Measurements from ENCODE around the gene EXOC3L4. TPM values are rescaled to one million over a fixed set of nuclear protein-coding genes. Genes with fewer than 3 reads are reported as not detected.

The EXOC3L4 gene
- total RNA-seq, 1 donor from 2014 or later, result not detected

DNA sequence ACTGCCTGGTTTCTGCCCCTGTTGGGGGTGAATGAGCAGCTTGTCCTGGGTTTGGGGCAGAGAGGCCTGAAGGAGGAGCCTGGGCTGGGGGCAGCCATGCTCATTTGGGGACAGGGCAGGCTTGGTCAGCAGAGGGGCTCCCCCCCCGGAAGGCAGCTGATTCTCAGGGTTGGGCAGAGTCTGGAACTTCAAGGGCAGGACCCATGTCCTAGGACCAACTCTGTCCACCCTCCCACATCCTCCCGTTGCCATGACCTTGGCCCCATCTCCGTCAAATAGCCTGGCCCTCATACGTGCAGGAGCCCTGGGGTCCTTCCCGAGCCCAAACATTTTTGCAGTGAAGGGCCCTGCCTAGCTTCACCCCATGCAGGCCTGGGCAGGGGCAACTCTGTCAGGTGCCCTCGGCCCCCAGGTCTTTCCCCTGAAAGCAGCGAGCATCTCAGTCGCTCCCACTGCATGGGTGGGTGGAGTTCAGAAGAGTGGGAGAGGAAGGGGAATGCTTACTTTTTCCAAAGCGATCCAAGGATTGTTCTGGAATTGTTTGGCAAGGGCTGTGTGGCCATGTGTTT lies 61.4 kb downstream of the EXOC3L4 start:
- H3K27me3 Mint-ChIP-seq (ENCODE audit: low read depth, unreplicated experiment), result peaks cover 41% of the 10 kb centered on the region
- H3K4me3 Mint-ChIP-seq (ENCODE audit: unreplicated experiment), result no peak overlapping the region
- DNase-seq (ENCODE audit: low read depth) (no peak), FAIRE-seq (no peak)
- no peak overlapping the region for H3K27ac Mint-ChIP-seq (ENCODE audit: unreplicated experiment)
- Histone ChIP-seq H4K20me1 (ENCODE audit: insufficient read depth, low read length) (no peaks in the 10 kb centered on the region), H3K9me3 (ENCODE audit: insufficient read depth, low read depth, low read length) (no peaks in the 10 kb centered on the region), H3K27me3 (ENCODE audit: insufficient read depth, low read length) (peaks cover 29% of the 10 kb centered on the region), H3K36me3 (ENCODE audit: insufficient read depth, low read length) (no peaks in the 10 kb centered on the region), H2AFZ (ENCODE audit: low read depth, low read length) (no peak overlapping the region), H3K27ac (ENCODE audit: low read depth, low read length) (no peak overlapping the region), H3K4me2 (ENCODE audit: low read length) (no peak overlapping the region), H3K9ac (ENCODE audit: low read length) (no peak overlapping the region), H3K4me1 (ENCODE audit: insufficient read depth, low read length) (no peaks in the 10 kb centered on the region), H3K79me2 (ENCODE audit: insufficient read depth, low read length) (no peaks in the 10 kb centered on the region), H3K4me3 (ENCODE audit: insufficient read depth, low read depth, low read length) (no peak overlapping the region)
- H3K36me3 Mint-ChIP-seq (ENCODE audit: low read depth, unreplicated experiment), result no peaks in the 10 kb centered on the region
- TF ChIP-seq EZH2 (IDR thresholded peaks at IDR 0.05; ENCODE audit: insufficient read depth, low read length) (no peak), CTCF (IDR thresholded peaks at IDR 0.05; ENCODE audit: insufficient read depth, low read depth, low read length) (no peak)
- peaks cover 2% of the 10 kb centered on the region for H3K4me1 Mint-ChIP-seq (ENCODE audit: low read depth, unreplicated experiment)
- H3K9me3 Mint-ChIP-seq (ENCODE audit: unreplicated experiment), result peaks cover 2% of the 10 kb centered on the region

DNA sequence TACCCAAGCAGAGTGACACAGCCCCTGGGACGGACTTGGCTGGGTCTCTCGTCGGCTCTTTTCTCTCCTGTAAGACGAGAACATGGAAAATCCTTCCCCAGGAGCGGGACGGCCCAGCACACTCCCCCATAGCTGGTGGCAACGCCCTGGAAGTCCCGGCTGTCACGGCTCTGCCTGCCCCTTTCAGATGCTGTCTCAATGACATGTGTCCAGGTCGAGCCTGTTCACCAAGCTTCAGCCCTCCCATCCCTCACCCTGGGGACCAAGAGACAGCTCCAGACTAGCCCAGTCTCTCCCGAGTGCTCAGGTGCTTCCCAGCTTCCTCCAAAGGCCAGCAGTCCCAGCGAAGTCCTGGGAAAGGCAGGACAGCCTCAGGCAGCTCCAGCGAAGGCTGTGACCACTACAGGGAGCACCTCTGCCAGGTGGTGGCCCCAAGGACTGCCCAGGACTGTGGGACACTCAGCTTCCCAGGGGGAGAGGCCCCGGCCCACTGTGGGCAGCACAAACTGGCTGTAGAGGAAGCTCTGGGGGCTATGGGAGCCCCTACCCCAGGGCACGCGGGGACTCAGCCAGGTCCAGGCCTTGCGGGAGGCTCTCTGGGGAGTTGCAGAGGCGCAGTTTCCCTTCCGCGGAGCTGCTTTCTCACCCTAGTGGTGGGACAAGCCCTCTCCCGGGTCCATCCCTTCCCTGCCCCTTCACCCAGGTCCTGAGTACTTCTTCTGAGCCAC lies 62.3 kb downstream of the EXOC3L4 start:
- Histone ChIP-seq H3K36me3 (ENCODE audit: insufficient read depth, low read length) (no peaks in the 10 kb centered on the region), H2AFZ (ENCODE audit: low read depth, low read length) (no peak overlapping the region), H3K4me2 (ENCODE audit: low read length) (no peak overlapping the region), H3K4me1 (ENCODE audit: insufficient read depth, low read length) (no peaks in the 10 kb centered on the region), H3K27me3 (ENCODE audit: insufficient read depth, low read length) (peaks cover 24% of the 10 kb centered on the region), H3K79me2 (ENCODE audit: insufficient read depth, low read length) (no peaks in the 10 kb centered on the region), H3K9me3 (ENCODE audit: insufficient read depth, low read depth, low read length) (no peaks in the 10 kb centered on the region), H3K27ac (ENCODE audit: low read depth, low read length) (no peak overlapping the region), H4K20me1 (ENCODE audit: insufficient read depth, low read length) (no peaks in the 10 kb centered on the region), H3K4me3 (ENCODE audit: insufficient read depth, low read depth, low read length) (no peak overlapping the region), H3K9ac (ENCODE audit: low read length) (no peak overlapping the region)
- Mint-ChIP-seq H3K27me3 (ENCODE audit: low read depth, unreplicated experiment) (peaks cover 38% of the 10 kb centered on the region), H3K4me1 (ENCODE audit: low read depth, unreplicated experiment) (peaks cover 2% of the 10 kb centered on the region), H3K36me3 (ENCODE audit: low read depth, unreplicated experiment) (no peaks in the 10 kb centered on the region), H3K27ac (ENCODE audit: unreplicated experiment) (no peak overlapping the region), H3K4me3 (ENCODE audit: unreplicated experiment) (no peak overlapping the region), H3K9me3 (ENCODE audit: unreplicated experiment) (peaks cover 2% of the 10 kb centered on the region)
- TF ChIP-seq CTCF (IDR thresholded peaks at IDR 0.05; ENCODE audit: insufficient read depth, low read depth, low read length) (no peak), EZH2 (IDR thresholded peaks at IDR 0.05; ENCODE audit: insufficient read depth, low read length) (no peak)
- no peak for DNase-seq (ENCODE audit: low read depth)
- FAIRE-seq, result no peak

DNA sequence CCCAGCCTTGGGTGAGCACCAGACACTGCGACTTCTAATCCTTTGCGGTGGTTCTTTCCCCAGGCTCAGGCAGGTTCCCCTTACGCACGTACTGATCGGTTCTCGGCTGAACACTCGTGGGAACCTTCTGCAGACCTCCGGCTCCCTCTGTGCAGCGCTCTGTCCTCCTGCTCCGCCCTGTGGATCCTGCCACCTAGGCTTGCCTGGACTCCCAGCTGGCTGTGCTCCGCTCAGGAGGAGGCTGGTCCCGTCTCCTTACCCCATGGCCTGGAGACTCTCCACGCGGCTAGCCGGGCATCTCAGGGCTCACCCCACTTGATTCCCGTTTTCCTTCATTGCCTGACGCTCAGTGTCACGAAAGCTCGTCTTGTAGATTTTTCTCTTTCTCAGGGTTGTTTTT lies 63.4 kb downstream of the EXOC3L4 start:
- Histone ChIP-seq H3K4me1 (ENCODE audit: insufficient read depth, low read length) (no peaks in the 10 kb centered on the region), H3K36me3 (ENCODE audit: insufficient read depth, low read length) (no peaks in the 10 kb centered on the region), H3K4me3 (ENCODE audit: insufficient read depth, low read depth, low read length) (no peak overlapping the region), H4K20me1 (ENCODE audit: insufficient read depth, low read length) (no peaks in the 10 kb centered on the region), H3K79me2 (ENCODE audit: insufficient read depth, low read length) (no peaks in the 10 kb centered on the region), H3K27ac (ENCODE audit: low read depth, low read length) (no peak overlapping the region), H3K27me3 (ENCODE audit: insufficient read depth, low read length) (peaks cover 31% of the 10 kb centered on the region), H3K4me2 (ENCODE audit: low read length) (no peak overlapping the region), H3K9ac (ENCODE audit: low read length) (no peak overlapping the region), H2AFZ (ENCODE audit: low read depth, low read length) (no peak overlapping the region), H3K9me3 (ENCODE audit: insufficient read depth, low read depth, low read length) (peaks cover 3% of the 10 kb centered on the region)
- H3K9me3 Mint-ChIP-seq (ENCODE audit: unreplicated experiment), result peaks cover 3% of the 10 kb centered on the region
- DNase-seq (ENCODE audit: low read depth), result no peak
- H3K27me3 Mint-ChIP-seq (ENCODE audit: low read depth, unreplicated experiment), result peaks cover 46% of the 10 kb centered on the region
- H3K4me3 Mint-ChIP-seq (ENCODE audit: unreplicated experiment), result no peak overlapping the region
- no peaks in the 10 kb centered on the region for H3K36me3 Mint-ChIP-seq (ENCODE audit: low read depth, unreplicated experiment)
- no peak for TF ChIP-seq CTCF (IDR thresholded peaks at IDR 0.05; ENCODE audit: insufficient read depth, low read depth, low read length)
- TF ChIP-seq EZH2 (IDR thresholded peaks at IDR 0.05; ENCODE audit: insufficient read depth, low read length), result no peak
- no peak overlapping the region for H3K27ac Mint-ChIP-seq (ENCODE audit: unreplicated experiment)
- no peak for FAIRE-seq
- H3K4me1 Mint-ChIP-seq (ENCODE audit: low read depth, unreplicated experiment), result peaks cover 2% of the 10 kb centered on the region

Data from astrocyte (in vitro differentiated cells and primary cell).